HepG2 (cell line): ENCODE data around the gene GRB7. TPM values are rescaled to one million over a fixed set of nuclear protein-coding genes. Genes with fewer than 3 reads are reported as not detected.

Experiments
- CEBPG ChIP-seq: IDR thresholded peaks from 2 replicates; pipeline ENCODE4 v1.6.1; 2016
- CHD2 ChIP-seq: IDR thresholded peaks from 2 replicates; pipeline ENCODE4 v1.6.1; 2011; ENCODE audit warnings: low read depth, low read length, improper control_type of control experiment
- ESRRA ChIP-seq: sonication (generic); formaldehyde crosslinking; IDR thresholded peaks from 2 replicates; pipeline ENCODE4 v1.5.1; 2020; ENCODE audit warnings: mild to moderate bottlenecking, low read depth, missing genetic modification reagents
- KDM5A ChIP-seq: fragments of 200-600 bp; sonication (generic); IDR thresholded peaks from 2 replicates; pipeline ENCODE4 v1.7.0; 2018; ENCODE audit warnings: antibody characterized with exemption, mild to moderate bottlenecking, low read length, borderline replicate concordance
- PTBP1 ChIP-seq: fragments of 200-400 bp; formaldehyde crosslinking; IDR thresholded peaks from 2 replicates; pipeline ENCODE4 v1.6.1; 2018; ENCODE audit warnings: low read length, low read depth; ENCODE audit not compliant: poor library complexity, severe bottlenecking
- RARA ChIP-seq: IDR thresholded peaks from 2 replicates; pipeline ENCODE4 v1.6.1; 2016; ENCODE audit warnings: missing genetic modification reagents, missing compliant biosample characterization
- SALL1 ChIP-seq: sonication (generic); formaldehyde crosslinking; IDR thresholded peaks from 2 replicates; pipeline ENCODE4 v1.8.0; 2022; ENCODE audit warnings: mild to moderate bottlenecking, missing genetic modification reagents
- SUZ12 ChIP-seq: fragments of 150-350 bp; IDR thresholded peaks from 2 replicates; pipeline ENCODE4 v1.6.1; 2014; ENCODE audit warnings: low read depth, low read length
- YEATS2 ChIP-seq: sonication (generic); formaldehyde crosslinking; IDR thresholded peaks from 2 replicates; pipeline ENCODE4 v1.4.0; 2020; ENCODE audit warnings: missing genetic modification reagents, borderline replicate concordance
- ZNF124 ChIP-seq: sonication (generic); formaldehyde crosslinking; IDR thresholded peaks from 2 replicates; pipeline ENCODE4 v1.4.0; 2020; ENCODE audit warnings: missing genetic modification reagents
- ZNF34 ChIP-seq: sonication (generic); formaldehyde crosslinking; IDR thresholded peaks from 2 replicates; pipeline ENCODE4 v1.4.0; 2020; ENCODE audit warnings: mild to moderate bottlenecking, missing genetic modification reagents, borderline replicate concordance
- ZNF530 ChIP-seq: sonication (generic); formaldehyde crosslinking; IDR thresholded peaks from 2 replicates; pipeline ENCODE4 v1.5.0; 2020; ENCODE audit warnings: low read depth, mild to moderate bottlenecking, missing genetic modification reagents
- polyA plus RNA-seq, 8 experiments: library from polyadenylated mRNA; depleted of rRNA in 3 of 8; stranded (reverse) in 7 of 8; unstranded in 1 of 8; fragments of >200 nt; fragmentation: Illumina TruSeq in 4 of 8; extraction: Trizol in 4 of 8; gene quantifications; 2 replicates each; pipeline versions ENCODE4 v1.2.1 to v1.2.3, GENCODE V29; 2011 to 2016; ENCODE audit warnings: low read depth in 4 of 8, missing spikeins in 1 of 8, mixed read lengths in 1 of 8; ENCODE audit not compliant: insufficient read depth in 1 of 8
- total RNA-seq, 5 experiments: library from RNA; depleted of rRNA; stranded (reverse); fragments of >200 nt; fragmentation: Illumina TruSeq; extraction: Trizol; gene quantifications; 2 replicates each; pipeline ENCODE4 v1.2.3, GENCODE V29; 2016; ENCODE audit warnings: low read depth in 1 of 5
- TF ChIP-seq, protein P1 (sequence below): sonication (generic); formaldehyde crosslinking; IDR thresholded peaks from 2 replicates; pipeline ENCODE4 v1.4.0; 2020; ENCODE audit warnings: missing genetic modification reagents
- TF ChIP-seq, protein P2 (sequence below): sonication (generic); formaldehyde crosslinking; IDR thresholded peaks from 2 replicates; pipeline ENCODE4 v1.4.0; 2020; ENCODE audit warnings: missing genetic modification reagents
- TF ChIP-seq, protein P3 (sequence below): sonication (generic); formaldehyde crosslinking; IDR thresholded peaks from 2 replicates; pipeline ENCODE4 v1.5.1; 2020; ENCODE audit warnings: mild to moderate bottlenecking, missing genetic modification reagents, moderate library complexity
- TF ChIP-seq, protein P4 (sequence below): sonication (generic); formaldehyde crosslinking; IDR thresholded peaks from 2 replicates; pipeline ENCODE4 v1.5.0; 2020; ENCODE audit warnings: missing genetic modification reagents, mild to moderate bottlenecking, borderline replicate concordance

The GRB7 gene
- total and polyA plus RNA-seq, 2 of the 13 experiments (the other 11 are each of a cell fraction or from before 2014, with no cell fraction given): 60.2 to 77.7 TPM

DNA sequence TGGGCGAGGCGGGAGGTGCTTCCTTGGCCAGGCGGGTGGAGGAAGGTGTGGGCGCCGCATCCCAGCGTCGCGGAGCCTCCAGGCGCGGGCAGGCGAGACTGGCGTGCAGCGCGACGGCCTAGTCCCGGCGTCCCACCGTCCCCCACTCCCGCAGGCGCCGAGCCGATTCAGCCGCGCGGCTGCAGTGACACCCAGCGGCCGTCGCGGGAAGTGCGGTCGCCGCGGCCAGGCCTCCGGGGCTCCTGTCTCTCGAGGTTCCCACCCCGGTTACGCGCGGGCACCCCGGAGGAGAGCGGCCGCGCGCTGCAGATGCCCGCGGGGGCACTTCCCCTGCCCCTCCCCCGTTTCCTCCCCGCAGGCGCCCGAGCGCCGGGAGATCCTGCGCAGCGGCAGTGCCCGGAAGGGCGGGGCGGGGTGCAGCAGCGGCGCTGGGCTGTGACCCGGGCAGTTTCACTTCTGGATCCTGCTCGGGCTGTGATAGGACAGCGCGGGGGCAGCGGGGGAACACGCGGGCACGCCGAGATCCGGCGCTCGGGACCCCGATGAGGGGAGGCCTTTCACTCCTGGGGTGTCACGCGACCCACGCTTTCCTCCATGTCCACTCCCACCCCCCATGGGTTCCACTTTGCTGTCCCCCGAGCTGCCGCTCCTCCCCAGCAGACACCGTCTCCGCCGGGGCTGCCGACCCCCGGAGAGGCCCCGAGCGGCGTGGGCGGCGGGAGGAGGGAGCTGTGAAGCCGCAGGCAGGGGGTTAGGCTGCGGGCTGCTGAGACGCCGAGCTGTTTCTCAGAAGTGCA lies 16.6 kb downstream of the GRB7 start (continued):
- TF ChIP-seq SUZ12: no peak
- TF ChIP-seq ZNF124: peak; percentile 97
- TF ChIP-seq, protein P1, sequence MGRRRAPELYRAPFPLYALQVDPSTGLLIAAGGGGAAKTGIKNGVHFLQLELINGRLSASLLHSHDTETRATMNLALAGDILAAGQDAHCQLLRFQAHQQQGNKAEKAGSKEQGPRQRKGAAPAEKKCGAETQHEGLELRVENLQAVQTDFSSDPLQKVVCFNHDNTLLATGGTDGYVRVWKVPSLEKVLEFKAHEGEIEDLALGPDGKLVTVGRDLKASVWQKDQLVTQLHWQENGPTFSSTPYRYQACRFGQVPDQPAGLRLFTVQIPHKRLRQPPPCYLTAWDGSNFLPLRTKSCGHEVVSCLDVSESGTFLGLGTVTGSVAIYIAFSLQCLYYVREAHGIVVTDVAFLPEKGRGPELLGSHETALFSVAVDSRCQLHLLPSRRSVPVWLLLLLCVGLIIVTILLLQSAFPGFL (CRISPR knock-in tag): no peak
- peak; percentile 99 for TF ChIP-seq ZNF34 (CRISPR knock-in tag)
- peak; percentile 75 for TF ChIP-seq RARA (CRISPR knock-in tag)
- TF ChIP-seq, protein P2, sequence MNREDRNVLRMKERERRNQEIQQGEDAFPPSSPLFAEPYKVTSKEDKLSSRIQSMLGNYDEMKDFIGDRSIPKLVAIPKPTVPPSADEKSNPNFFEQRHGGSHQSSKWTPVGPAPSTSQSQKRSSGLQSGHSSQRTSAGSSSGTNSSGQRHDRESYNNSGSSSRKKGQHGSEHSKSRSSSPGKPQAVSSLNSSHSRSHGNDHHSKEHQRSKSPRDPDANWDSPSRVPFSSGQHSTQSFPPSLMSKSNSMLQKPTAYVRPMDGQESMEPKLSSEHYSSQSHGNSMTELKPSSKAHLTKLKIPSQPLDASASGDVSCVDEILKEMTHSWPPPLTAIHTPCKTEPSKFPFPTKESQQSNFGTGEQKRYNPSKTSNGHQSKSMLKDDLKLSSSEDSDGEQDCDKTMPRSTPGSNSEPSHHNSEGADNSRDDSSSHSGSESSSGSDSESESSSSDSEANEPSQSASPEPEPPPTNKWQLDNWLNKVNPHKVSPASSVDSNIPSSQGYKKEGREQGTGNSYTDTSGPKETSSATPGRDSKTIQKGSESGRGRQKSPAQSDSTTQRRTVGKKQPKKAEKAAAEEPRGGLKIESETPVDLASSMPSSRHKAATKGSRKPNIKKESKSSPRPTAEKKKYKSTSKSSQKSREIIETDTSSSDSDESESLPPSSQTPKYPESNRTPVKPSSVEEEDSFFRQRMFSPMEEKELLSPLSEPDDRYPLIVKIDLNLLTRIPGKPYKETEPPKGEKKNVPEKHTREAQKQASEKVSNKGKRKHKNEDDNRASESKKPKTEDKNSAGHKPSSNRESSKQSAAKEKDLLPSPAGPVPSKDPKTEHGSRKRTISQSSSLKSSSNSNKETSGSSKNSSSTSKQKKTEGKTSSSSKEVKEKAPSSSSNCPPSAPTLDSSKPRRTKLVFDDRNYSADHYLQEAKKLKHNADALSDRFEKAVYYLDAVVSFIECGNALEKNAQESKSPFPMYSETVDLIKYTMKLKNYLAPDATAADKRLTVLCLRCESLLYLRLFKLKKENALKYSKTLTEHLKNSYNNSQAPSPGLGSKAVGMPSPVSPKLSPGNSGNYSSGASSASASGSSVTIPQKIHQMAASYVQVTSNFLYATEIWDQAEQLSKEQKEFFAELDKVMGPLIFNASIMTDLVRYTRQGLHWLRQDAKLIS (CRISPR knock-in tag): no peak
- TF ChIP-seq SALL1 (CRISPR knock-in tag): peak; percentile 92
- TF ChIP-seq CEBPG (CRISPR knock-in tag): peak; percentile 20; the same call in 1 of the 2 replicates
- peak; percentile 78 for TF ChIP-seq ESRRA
- TF ChIP-seq PTBP1: no peak
- TF ChIP-seq ZNF530: 0 out of 2 replicates have a peak, but pooled peaks have one; percentile 33
- TF ChIP-seq CHD2: no peak
- TF ChIP-seq YEATS2 (CRISPR knock-in tag): peak; percentile 65; the same call in 1 of the 2 replicates
- TF ChIP-seq KDM5A: peak; percentile 89
- TF ChIP-seq, protein P3, sequence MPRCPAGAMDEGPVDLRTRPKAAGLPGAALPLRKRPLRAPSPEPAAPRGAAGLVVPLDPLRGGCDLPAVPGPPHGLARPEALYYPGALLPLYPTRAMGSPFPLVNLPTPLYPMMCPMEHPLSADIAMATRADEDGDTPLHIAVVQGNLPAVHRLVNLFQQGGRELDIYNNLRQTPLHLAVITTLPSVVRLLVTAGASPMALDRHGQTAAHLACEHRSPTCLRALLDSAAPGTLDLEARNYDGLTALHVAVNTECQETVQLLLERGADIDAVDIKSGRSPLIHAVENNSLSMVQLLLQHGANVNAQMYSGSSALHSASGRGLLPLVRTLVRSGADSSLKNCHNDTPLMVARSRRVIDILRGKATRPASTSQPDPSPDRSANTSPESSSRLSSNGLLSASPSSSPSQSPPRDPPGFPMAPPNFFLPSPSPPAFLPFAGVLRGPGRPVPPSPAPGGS (CRISPR knock-in tag): peak; percentile 80; the same call in 1 of the 2 replicates
- TF ChIP-seq, protein P4, sequence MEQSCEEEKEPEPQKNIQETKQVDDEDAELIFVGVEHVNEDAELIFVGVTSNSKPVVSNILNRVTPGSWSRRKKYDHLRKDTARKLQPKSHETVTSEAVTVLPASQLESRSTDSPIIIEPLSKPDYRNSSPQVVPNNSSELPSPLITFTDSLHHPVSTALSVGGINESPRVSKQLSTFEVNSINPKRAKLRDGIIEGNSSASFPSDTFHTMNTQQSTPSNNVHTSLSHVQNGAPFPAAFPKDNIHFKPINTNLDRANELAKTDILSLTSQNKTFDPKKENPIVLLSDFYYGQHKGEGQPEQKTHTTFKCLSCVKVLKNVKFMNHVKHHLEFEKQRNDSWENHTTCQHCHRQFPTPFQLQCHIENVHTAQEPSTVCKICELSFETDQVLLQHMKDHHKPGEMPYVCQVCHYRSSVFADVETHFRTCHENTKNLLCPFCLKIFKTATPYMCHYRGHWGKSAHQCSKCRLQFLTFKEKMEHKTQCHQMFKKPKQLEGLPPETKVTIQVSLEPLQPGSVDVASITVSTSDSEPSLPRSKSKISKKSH: 0 out of 2 replicates have a peak, but pooled peaks have one; percentile 5
